ENCODE results near the gene UNKL.

The UNKL gene

GRCh38 chr16:1325673-1326371, 88.7 kb downstream of the UNKL start:
- DNase-seq (ENCODE audit: low read depth in 2 of 2), result no peak

- no peak for DNase-seq (ENCODE audit: low read depth in 2 of 2)
Observed at GRCh38 chr16:1325261-1325660, 89.2 kb downstream of the UNKL start.

- no peak for DNase-seq (ENCODE audit: low read depth in 2 of 2)
Observed at GRCh38 chr16:1324286-1324826, 90.1 kb downstream of the UNKL start.

GRCh38 chr16:1323296-1324239, 90.9 kb downstream of the UNKL start:
- DNase-seq (ENCODE audit: low read depth in 2 of 2), result no peak

- no peak for DNase-seq (ENCODE audit: low read depth in 2 of 2)
Observed at GRCh38 chr16:1322407-1322806, 92.1 kb downstream of the UNKL start.

DNA sequence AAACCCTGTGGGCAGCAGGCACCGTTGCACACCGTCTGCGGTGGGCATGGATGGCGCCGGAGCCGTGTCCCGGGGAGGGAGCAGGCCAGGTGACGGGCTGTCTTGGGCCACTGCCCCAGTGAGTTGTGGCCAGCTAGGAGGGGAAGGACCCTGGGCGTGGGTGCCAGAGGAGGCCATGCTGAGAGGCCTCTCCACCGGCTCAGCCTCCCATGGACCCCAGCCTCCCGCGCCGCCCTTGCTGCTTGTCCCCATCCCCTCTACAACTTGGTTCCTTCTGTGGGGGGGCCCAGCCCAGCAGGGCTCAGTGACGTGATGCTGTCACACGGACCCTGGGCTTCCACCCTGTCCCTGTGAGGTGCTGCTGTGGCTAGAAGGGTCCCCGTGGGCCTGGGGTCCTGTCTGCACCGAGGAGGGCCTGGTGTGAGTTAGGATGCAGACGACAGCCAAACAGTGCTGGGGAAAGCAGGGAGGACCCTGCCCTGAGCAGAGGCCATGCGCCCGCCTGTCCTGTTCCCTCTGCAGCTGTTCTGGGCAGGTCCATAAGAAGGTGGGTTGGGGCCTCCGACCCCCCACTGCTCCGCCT, 93.8 kb downstream of the UNKL start:
- DNase-seq (ENCODE audit: low read depth in 2 of 2), result no peak

DNA sequence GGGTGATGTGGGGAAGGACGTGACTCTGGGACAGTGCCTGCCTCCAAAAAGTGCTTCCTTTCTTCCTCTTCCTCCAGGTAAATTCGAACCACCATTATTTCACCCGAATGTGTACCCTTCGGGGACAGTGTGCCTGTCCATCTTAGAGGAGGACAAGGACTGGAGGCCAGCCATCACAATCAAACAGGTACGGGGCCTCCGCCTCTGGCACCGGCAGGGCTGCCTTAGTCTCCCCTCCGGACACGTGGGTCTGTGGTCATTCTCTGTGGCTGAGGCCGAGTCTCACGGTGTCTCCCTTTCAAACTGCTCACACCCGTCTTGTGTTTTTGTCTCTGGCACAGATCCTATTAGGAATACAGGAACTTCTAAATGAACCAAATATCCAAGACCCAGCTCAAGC, 94.4 kb downstream of the UNKL start:
- no peak for DNase-seq (ENCODE audit: low read depth in 2 of 2)

DNA sequence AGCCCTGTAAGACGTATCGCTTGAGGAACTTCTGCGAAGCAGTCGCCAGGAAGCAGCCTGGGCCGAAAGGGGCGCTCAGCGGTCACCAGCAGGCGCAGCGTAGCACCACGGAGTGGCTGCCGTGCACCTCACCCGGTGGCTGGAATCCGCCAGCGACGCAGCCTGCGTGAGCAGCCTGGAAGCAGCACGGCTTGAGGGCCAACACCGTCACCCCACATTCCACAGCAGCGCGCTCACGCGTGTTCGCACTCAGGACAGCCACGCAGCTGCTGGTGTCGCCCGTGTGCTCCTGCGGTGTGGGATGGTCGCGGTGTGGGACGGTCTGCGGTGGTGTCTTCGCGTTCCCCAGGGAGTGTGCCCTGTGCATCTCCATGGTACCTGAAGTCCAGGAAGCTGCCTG, 95.5 kb downstream of the UNKL start:
- DNase-seq (ENCODE audit: low read depth in 2 of 2), result no peak

DNA sequence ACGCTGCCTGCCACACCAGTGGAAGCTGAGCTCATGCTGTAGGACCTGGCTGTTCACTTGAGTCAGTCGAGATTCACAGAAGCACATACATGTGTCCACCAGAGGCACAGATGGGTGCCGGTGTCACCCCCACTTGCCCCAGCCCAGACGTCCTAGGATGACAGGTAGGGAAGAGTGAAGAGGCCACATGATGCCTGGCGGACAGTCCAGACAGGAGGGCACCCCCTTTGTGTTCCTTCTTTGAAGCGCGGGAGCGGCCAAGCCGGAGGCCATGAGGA, 96.3 kb downstream of the UNKL start:
- DNase-seq (ENCODE audit: low read depth in 2 of 2), result no peak

DNA sequence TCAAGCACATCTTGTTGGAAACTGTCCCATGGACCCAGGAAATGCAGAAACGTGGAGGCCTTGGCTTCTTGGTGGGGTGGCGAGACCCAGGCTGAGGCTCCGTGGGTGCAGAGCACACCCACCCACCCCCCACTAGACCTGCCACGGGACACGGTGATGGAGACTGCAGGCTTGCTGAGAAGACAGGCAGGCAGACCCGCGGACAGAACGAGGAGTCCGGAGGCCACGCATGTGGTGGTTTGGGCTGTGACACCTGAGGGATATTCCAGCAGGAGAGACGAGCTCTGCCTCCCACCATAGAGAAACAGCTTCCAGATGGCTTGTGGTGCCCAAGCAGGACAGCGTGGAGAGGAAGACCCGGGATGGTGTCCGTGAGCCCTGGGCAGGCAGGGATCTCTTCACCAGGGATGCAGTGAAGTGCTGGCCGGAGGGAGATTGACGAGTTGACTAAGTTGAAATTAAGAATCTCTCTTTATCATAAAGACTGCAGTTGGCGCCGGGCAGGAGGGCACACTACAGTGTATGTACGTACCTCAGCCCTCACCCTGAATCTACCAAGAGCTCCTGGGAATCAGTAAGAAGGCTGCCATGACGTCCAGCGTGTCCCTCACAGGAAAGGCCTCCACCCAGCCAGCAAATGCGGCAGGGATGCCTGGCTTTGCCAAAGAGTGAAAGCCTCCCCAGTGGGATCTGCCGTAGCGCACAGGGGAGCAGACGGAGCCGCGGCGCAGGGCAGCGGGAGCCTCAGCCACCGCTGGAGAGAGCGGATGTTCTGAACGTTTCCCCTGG, 96.8 kb downstream of the UNKL start:
- DNase-seq (ENCODE audit: low read depth in 2 of 2), result no peak

DNA sequence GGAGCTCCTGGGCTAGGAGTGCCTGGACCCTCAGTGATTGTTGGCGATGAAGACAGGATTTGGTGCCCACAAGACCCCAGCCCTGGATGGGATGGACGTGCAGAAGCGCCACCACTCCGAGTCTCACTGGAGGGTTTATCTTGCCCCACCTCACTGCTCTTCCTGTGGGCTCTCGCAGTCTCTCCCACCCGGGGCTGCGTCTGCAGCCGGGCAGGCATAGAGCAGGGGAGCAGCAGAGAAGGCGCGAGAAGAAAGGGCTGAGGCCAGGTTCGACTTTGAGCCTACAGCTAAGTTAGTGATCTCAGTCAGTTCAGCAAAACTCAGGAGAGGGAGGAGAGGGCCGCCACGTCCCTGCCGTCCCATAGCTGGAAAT, 98.5 kb downstream of the UNKL start:
- no peak for DNase-seq (ENCODE audit: low read depth in 2 of 2)

GRCh38 chr16:1315081-1316032, 99.1 kb downstream of the UNKL start:
- no peak for DNase-seq (ENCODE audit: low read depth in 2 of 2)

GRCh38 chr16:1314399-1315068, 100.0 kb downstream of the UNKL start:
- no peak for DNase-seq (ENCODE audit: low read depth in 2 of 2)

DNA sequence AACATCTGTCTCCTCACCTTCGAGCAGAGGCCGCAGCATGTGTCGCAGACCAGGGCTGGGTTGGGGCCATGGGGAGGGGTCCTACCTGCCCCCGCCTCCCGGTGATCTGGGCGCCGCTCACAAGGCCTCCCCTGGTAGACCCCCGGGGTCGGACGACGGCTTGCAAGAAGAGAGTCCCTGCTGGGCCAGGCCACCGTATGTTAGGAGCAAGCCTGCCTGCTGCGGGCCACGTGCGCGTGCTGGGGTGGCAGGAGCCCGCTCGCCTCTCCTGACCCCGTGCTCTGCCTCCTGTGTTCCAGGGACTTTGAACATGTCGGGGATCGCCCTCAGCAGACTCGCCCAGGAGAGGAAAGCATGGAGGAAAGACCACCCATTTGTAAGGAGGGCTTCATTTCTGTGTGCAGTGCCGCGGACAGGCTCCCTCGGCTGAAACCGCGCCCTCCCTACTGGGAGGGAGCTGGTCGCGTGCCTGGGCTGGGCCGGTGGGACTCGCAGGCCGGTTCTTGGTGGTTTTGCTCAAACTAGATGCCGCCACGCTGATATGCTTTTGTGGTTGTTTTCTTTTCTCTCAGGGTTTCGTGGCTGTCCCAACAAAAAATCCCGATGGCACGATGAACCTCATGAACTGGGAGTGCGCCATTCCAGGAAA, 100.7 kb downstream of the UNKL start:
- no peak for DNase-seq (ENCODE audit: low read depth in 2 of 2)
